Skin epidermis (tissue), 12 donors: ENCODE results near the gene KIFC1.
"Not testable (repeated sequence)": the region's sequence is repeated elsewhere in the genome, so short reads cannot be mapped to it uniquely, and the experiment has no call there.

ENCODE experiments used
- H3K27ac ChIP-seq, 21 experiments: fragments of 200-600 bp; sonication (generic) in 11 of 21; one replicate each; pipeline ENCODE4 v1.5.0; 2020; ENCODE audit warnings: mild to moderate bottlenecking in 3 of 21, inconsistent platforms in 2 of 21, moderate library complexity in 2 of 21
- H3K4me3 ChIP-seq, 7 experiments: fragments of 200-600 bp; sonication (generic) in 2 of 7; one replicate each; pipeline ENCODE4 v1.5.0; 2020; ENCODE audit warnings: inconsistent platforms in 2 of 7, mild to moderate bottlenecking in 2 of 7, moderate library complexity in 1 of 7

KIFC1 gene

DNA sequence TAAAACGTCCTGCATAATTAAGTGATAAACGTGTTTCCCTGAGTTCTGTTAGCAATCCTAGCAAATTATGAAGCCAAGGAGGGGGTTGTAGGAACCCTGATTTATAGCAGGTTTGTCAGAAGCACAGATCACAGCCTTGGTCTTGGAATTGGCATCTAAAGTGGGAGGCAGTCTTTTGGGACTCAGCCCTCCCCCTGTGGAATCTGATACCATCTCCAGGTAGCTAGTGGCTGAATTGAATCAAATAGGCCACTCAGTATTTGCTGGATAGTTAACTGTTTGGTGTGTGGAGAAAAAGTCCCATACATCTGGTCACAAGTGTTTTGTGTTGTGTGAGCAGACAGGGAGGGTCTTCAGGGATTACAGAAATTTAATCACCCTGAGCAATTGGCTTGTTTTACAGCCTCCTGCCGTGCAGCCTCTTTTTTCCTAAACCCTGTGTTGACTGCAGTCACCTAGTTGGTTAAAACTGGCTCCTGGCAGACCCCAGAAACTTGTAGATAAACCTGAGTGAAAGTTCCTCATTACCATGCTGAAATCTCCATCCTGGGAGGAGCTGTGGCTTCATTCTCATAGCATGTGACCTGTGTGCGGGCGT, 19.0 kb upstream of the KIFC1 start:
- H3K4me3 ChIP-seq = no peak overlapping the region
- H3K27ac ChIP-seq = peak overlapping the region in 1 of 21 experiments; percentile 24

DNA sequence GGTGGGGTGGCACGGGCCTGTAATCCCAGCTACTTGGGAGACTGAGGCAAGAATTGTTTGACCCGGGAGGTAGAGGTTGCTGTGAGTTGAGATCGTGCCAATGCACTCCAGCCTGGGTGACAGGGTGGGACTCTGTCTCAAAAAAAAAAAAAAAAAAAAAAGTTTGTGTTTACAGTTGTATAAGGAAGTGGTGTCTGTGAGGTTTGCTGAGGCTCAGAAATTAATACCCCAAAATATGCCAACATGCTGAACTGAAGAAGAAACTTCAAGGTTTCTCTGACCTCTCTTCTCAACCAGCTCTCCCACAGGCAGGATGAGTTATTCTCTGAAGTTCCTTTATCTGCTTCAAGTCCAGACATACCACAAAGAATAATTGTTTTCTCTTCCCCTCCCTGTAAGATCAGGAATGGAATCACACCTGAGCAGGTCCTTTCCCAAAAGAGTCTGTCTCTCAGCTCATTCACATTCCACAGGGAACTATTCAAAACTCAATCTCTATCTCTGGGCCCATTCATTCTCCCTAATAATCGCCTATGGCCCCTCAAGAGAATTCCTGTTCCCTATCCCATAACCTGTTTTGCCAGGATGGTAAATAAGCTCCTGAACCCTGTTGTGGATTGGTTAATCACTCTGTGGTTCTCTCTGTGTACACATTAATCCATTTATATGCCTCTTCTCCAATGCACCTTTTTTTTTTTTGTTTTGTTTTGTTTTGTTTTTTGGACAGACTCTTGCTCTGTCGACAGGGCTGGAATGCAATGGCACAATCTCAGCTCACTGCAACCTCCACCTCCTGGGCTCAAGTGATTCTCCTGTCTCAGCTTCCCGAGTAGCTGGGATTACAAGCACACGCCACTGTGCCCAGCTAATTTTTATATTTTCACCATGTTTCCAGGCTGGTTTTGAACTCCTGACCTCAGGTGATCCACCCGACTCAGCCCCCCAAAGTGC, 17.4 kb upstream of the KIFC1 start:
- H3K4me3 ChIP-seq = no peak overlapping the region
- H3K27ac ChIP-seq = peak overlapping the region in 18 of 21 experiments; percentile 4 to 87 (median 76)

- H3K27ac ChIP-seq = peak overlapping the region in 19 of 21 experiments; percentile 48 to 89 (median 82)
- H3K4me3 ChIP-seq = no peak overlapping the region
These were observed 16.4 kb upstream of the KIFC1 start for GRCh38 chr6:33375143-33375671.

- Histone ChIP-seq H3K4me3 (no peak overlapping the region), H3K27ac (peak overlapping the region in 5 of 21 experiments; percentile 18 to 84 (median 46))
These were observed 14.5 kb upstream of the KIFC1 start for GRCh38 chr6:33377171-33377570.

DNA sequence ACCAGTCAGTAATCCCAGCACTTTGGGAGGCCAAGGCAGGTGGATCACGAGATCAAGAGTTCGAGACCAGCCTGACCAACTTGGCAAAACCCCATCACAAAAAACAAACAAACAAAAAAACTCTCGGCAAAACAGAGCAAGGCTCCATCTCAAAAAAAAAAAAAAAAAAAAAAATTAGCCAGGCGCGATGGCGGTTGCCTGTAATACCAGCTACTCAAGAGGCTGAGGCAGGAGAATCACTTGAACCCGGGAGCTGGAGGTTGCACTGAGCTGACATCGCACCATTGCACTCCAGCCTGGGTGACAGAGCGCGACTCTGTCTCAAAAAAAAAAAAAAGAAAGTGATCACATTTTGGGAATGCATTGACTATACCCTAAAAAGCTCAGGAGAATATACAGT, 12.4 kb upstream of the KIFC1 start:
- H3K27ac ChIP-seq, H3K4me3 ChIP-seq: not testable (repeated sequence)

DNA sequence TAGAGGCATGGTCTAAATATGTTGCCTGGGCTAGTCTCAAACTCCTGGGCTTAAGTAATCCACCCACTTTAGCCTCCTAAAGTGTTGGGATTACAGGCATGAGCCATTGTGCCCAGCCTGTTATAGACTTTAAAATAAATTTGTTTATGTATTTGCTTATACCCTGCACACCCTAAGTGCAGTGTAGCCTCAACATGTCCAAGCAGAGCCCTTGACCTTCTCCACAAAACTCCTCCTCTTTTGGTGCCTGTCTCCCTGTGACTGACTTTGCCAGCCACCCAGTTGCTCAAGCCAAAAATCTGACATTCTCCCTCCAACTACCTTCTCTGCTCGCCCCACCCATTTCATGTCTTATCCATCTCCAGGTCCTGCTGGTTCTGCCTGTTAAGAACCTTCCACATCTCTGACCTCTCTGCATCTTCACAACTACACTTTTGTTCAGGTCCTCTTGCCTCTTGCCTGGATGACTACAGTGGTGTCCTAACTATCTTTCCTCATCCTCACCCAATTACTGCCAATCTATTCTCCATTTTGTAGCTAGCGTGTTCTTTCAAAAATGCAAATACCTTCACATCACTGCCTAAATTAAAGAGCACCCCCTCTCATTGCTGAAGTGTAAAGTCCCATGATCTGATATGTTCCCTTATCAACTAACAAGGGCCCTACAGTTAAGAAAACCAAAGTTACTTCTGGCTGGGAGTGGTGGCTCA, 11.2 kb upstream of the KIFC1 start:
- H3K27ac ChIP-seq = peak overlapping the region in 2 of 21 experiments; percentile 3 to 24
- H3K4me3 ChIP-seq = no peak overlapping the region

DNA sequence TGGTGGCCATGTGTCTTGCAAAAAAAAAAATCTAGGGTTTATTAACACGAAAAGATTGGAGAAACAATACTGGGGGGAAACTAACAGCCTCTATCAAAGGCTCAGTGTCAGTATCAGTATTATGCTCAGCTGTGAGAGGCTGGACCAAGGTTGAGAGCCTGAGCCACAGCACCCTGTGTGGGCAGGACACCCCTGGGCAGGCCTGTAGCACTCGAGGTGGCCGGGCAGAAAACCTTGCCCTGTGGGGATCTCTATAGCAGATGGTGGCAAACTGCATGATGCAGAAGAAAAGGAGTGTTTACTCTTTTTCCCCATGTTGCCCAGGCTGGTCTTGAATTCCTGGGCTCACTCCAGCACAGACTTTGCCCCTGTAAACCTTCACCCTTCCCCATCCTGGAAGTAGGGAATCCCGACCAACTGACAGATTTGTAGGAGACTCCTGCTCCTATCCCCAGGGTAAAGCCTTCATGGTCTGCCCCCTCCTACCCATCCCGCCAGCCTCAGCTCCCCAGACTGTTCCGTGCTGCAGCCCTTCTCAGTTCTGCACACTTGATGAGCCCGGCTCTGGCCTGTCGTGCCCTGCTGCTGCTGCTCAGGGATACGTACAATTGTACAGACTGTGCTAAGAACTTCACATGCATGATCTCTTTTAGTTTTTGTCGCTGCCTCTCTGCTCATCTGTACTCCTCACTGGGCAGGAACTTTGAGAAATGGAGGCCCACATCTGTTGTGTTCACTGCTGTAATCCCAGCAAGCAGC, 8.0 kb upstream of the KIFC1 start:
- Histone ChIP-seq H3K4me3 (no peak overlapping the region), H3K27ac (no peak overlapping the region)

- Histone ChIP-seq H3K27ac (no peak overlapping the region), H3K4me3 (no peak overlapping the region)
These were observed 7.0 kb upstream of the KIFC1 start for GRCh38 chr6:33384581-33385020.

- peak overlapping the region in 4 of 21 experiments; percentile 80 to 92 (median 88) for H3K27ac ChIP-seq
- H3K4me3 ChIP-seq = no peak overlapping the region
These were observed 1.4 kb upstream of the KIFC1 start for GRCh38 chr6:33390173-33390572.

DNA sequence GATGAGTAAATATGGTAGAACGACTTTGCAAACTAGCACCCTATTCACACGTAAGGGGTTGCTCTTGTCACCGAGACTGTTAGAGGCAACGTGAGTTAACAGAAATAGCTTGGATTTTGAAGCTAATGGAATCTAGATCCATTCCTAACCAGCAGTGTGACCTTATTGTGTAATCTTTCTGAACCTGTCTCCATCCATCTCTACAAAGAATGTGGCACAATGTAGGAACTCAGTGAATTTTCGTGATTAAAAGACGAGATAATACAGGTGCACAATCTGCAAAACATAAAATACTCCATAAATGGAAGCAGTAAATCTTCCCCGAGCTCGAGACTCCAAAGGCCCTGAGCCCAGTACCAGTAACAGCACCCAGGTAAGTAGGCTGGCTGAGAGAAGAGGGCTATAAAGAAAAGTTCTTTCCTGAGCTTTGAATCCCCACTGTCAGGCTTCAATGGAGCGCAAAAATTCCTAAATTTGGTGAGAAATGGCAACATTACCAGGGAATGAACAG, 801 bp upstream of the KIFC1 start:
- peak overlapping the region in 20 of 21 experiments; percentile 52 to 92 (median 81) for H3K27ac ChIP-seq
- peak overlapping the region in 5 of 7 experiments; percentile 48 to 65 (median 55) for H3K4me3 ChIP-seq

DNA sequence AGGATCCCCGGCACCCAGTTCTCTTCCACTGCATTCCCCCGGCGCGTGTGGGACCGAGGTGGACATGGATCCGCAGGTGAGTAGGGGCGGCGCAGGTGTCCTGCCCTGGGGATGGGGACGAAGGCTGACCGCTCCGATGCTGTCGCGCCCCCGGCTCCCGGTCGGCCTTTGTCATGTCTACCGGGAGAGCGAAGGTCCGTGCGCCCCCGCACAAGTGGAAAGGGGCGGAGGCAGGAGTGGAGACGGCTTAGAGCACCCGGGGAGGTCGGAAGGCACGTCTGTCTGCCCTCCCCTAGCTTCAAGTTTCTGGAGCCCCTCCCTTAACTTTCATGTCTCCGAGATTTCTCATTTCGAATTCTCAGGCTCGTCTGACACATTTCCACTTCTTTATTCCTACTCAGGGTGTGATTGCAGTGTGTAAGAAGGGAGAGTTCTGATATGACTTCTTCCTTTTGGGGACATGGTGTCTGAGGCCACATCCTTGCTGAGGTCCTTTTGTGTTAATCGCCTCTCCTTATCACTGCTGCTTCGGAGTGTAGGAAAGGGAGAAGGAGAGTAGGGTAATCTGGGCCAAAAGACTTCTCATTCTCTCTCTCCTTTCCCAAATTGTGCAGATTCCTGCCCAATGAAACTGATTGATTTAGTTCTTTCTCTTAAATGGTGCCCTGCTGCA, 435 bp downstream of the KIFC1 start:
- peak overlapping the region in 18 of 21 experiments; percentile 2 to 88 (median 62) for H3K27ac ChIP-seq
- peak overlapping the region; percentile 48 to 70 (median 60) for H3K4me3 ChIP-seq

DNA sequence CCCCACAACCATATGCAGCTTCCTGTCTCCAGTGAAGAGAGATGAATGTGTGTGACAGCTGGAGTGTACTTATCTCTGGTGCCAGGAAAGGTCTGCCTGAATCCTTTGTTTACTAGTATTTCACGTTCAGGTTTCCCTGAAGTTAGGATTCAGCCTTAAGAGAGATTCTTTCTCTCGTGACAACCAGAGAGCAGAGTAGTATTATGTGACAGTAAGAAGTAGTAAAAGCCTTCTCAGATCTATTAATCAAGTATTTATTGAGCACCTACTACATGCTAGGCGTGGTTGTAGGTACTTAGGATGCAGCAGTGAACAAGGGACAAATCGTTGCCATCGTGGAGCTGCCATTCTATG, 949 bp downstream of the KIFC1 start:
- Histone ChIP-seq H3K4me3 (peak overlapping the region in 6 of 7 experiments; percentile 48 to 65 (median 58)), H3K27ac (peak overlapping the region in 2 of 21 experiments; percentile 58 to 86)

- H3K4me3 ChIP-seq = peak overlapping the region in 3 of 7 experiments; percentile 48 to 65 (median 60)
These were observed 1.4 kb downstream of the KIFC1 start for GRCh38 chr6:33392979-33393378.

DNA sequence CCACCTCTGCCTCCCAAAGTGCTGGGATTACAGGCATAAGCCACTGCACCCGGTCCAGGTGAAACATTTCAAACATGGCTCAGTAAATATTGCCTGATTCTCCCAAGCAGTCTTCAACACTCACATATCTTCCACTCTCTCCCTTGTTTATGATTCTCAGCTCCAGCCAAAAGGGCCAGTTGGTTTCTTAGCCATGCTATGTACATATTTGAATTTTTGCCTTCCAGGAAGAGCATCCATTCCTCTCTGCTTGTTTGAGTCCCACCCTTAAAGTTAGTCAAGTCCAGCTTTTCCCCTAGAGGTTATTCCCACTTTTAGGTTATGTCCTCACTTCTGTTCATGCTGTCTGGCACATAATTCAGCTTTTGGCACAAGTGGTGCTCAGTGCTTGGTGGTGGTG, 5.9 kb downstream of the KIFC1 start:
- H3K27ac ChIP-seq = no peak overlapping the region
- no peak overlapping the region for H3K4me3 ChIP-seq

More at GRCh38 chr6:33392979-33393378, 1.4 kb downstream of the KIFC1 start:
- H3K27ac ChIP-seq = peak overlapping the region in 2 of 21 experiments; percentile 10 to 86

DNA sequence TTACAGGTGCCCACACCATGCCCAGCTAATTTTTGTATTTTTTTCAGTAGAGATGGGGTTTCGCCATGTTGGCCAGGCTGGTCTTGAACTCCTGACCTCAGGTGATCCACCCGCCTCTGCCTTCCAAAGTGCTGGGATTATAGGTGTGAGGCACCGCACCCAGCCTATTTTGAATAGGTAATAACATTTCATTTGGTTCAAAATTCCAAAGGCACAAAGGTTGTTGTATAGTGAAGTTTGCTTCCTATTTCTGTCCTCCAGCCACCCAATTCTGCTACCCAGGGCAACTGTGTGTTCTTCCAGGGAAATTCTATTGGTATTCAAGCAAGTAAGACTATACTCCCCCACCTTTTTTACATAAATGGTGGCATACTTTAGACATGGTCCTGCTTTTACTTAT, 7.0 kb downstream of the KIFC1 start:
- not testable (repeated sequence) for H3K27ac ChIP-seq, H3K4me3 ChIP-seq

DNA sequence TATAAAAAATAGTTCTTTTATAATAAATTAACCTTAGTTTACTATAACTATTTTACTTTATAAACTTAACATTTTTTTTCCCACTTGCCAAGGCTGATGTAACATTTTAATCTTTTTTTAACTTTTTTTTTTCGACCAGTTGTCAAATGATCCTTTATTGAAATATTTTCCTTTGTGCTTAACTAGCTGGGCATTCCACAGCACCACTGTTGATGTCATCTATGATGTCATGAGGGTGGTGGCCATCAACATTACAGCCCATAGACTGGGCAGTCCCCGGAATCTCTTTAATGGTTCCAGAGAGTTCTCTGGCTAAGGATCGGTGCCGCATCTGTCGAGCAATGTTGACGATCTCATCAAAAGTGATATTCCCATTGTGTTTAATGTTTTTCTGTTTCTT, 8.3 kb downstream of the KIFC1 start:
- H3K27ac ChIP-seq, H3K4me3 ChIP-seq: not testable (repeated sequence)

GRCh38 chr6:33404884-33405283, 13.3 kb downstream of the KIFC1 start:
- Histone ChIP-seq H3K27ac (peak overlapping the region in 1 of 21 experiments; percentile 0), H3K4me3 (no peak overlapping the region)

- peak overlapping the region in 1 of 21 experiments; percentile 0 for H3K27ac ChIP-seq
These were observed 13.8 kb downstream of the KIFC1 start for GRCh38 chr6:33405386-33405940.

More at GRCh38 chr6:33405386-33405940, 13.8 kb downstream of the KIFC1 start:
- H3K4me3 ChIP-seq = no peak overlapping the region
